Activated T-helper 1 cell treated with anti-CD3 and anti-CD28 coated beads, Interleukin-12 subunit alpha, Interleukin-12 subunit beta, Interleukin-2, Interleukin-4 antibody, amounts not matched to agents 30 ng/mL and 10 ng/mL and 1 ng/mL, durations not matched to agents 14 hours and 24 hours and 36 hours (primary cell): ENCODE data around the gene TEAD4. TPM values are rescaled to one million over a fixed set of nuclear protein-coding genes. Genes with fewer than 3 reads are reported as not detected.

Experiments used
- DNase-seq: peaks from one replicate; pipeline ENCODE4 v3.0.0; 2021; ENCODE audit warnings: low spot score
- H3K27ac Mint-ChIP-seq: one replicate; pipeline ENCODE4 v1.8.0; 2021; ENCODE audit warnings: mild to moderate bottlenecking, mixed read lengths
- H3K27me3 Mint-ChIP-seq: one replicate; pipeline ENCODE4 v1.8.0; 2022; ENCODE audit warnings: mild to moderate bottlenecking, moderate library complexity, mixed read lengths; ENCODE audit not compliant: insufficient read depth
- H3K36me3 Mint-ChIP-seq: one replicate; pipeline ENCODE4 v1.8.0; 2021; ENCODE audit warnings: low read depth, mixed read lengths
- H3K4me1 Mint-ChIP-seq: one replicate; pipeline ENCODE4 v1.8.0; 2021; ENCODE audit warnings: low read depth, mixed read lengths
- H3K4me3 Mint-ChIP-seq: one replicate; pipeline ENCODE4 v1.8.0; 2021; ENCODE audit warnings: mild to moderate bottlenecking, moderate library complexity, mixed read lengths
- H3K9me3 Mint-ChIP-seq: one replicate; pipeline ENCODE4 v1.8.0; 2021; ENCODE audit warnings: mixed read lengths
- intact Hi-C: fragments of 100-400 bp; cut with micrococcal nuclease; formaldehyde crosslinking; loops from one replicate; pipeline ENCODE4 v1.15.1; 2024
- total RNA-seq: library from RNA; stranded (reverse); gene quantifications from 2 replicates; pipeline ENCODE4 v1.2.3, GENCODE V29; 2022

Gene TEAD4
- total RNA-seq, 1 donor from 2014 or later, result 11.5 TPM

- no peaks in the 10 kb centered on the region for H3K36me3 Mint-ChIP-seq
- no peak overlapping the region for H3K4me3 Mint-ChIP-seq
- H3K27me3 Mint-ChIP-seq, result peaks cover 36% of the 10 kb centered on the region
- H3K9me3 Mint-ChIP-seq, result no peaks in the 10 kb centered on the region
- H3K4me1 Mint-ChIP-seq, result peaks cover 9% of the 10 kb centered on the region
- no peak for DNase-seq
- no peak overlapping the region for H3K27ac Mint-ChIP-seq
- intact Hi-C loops, result loop anchor here (5.0 kb wide), 1 partner anchor 87 kb away; the partner anchor contains the start of genes FOXM1 and RHNO1
These were observed 4.6 kb downstream of the TEAD4 start for GRCh38 chr12:2963760-2964292.

GRCh38 chr12:2967651-2968050 is 8.5 kb downstream of the TEAD4 start:
- H3K27me3 Mint-ChIP-seq, result peaks cover 14% of the 10 kb centered on the region
- H3K4me3 Mint-ChIP-seq, result no peak overlapping the region
- intact Hi-C loops, result no loop called here
- H3K27ac Mint-ChIP-seq, result no peak overlapping the region
- H3K36me3 Mint-ChIP-seq, result no peaks in the 10 kb centered on the region
- no peak for DNase-seq
- no peaks in the 10 kb centered on the region for H3K4me1 Mint-ChIP-seq
- no peaks in the 10 kb centered on the region for H3K9me3 Mint-ChIP-seq

- Mint-ChIP-seq H3K27me3 (peaks cover 4% of the 10 kb centered on the region), H3K27ac (no peak overlapping the region), H3K36me3 (no peaks in the 10 kb centered on the region), H3K4me1 (no peaks in the 10 kb centered on the region), H3K9me3 (no peaks in the 10 kb centered on the region), H3K4me3 (no peak overlapping the region)
- no peak for DNase-seq
- intact Hi-C loops, result no loop called here
These were observed 11.5 kb downstream of the TEAD4 start for GRCh38 chr12:2970744-2971143.

GRCh38 chr12:2973566-2973965 is 14.4 kb downstream of the TEAD4 start:
- intact Hi-C loops, result no loop called here
- H3K27ac Mint-ChIP-seq, result no peak overlapping the region

GRCh38 chr12:2974560-2974971 is 15.4 kb downstream of the TEAD4 start:
- H3K4me1 Mint-ChIP-seq, result no peaks in the 10 kb centered on the region
- intact Hi-C loops, result no loop called here
- H3K27me3 Mint-ChIP-seq, result no peaks in the 10 kb centered on the region
- no peaks in the 10 kb centered on the region for H3K36me3 Mint-ChIP-seq
- no peak overlapping the region for H3K27ac Mint-ChIP-seq
- no peak for DNase-seq
- no peak overlapping the region for H3K4me3 Mint-ChIP-seq
- no peaks in the 10 kb centered on the region for H3K9me3 Mint-ChIP-seq

More at GRCh38 chr12:2973566-2973965, 14.4 kb downstream of the TEAD4 start:
- no peaks in the 10 kb centered on the region for H3K9me3 Mint-ChIP-seq
- peaks cover 2% of the 10 kb centered on the region for H3K27me3 Mint-ChIP-seq
- no peak overlapping the region for H3K4me3 Mint-ChIP-seq
- H3K36me3 Mint-ChIP-seq, result no peaks in the 10 kb centered on the region
- no peak for DNase-seq
- no peaks in the 10 kb centered on the region for H3K4me1 Mint-ChIP-seq

GRCh38 chr12:2976581-2976996 is 17.4 kb downstream of the TEAD4 start:
- intact Hi-C loops, result no loop called here
- Mint-ChIP-seq H3K27me3 (no peaks in the 10 kb centered on the region), H3K4me3 (no peak overlapping the region), H3K36me3 (no peaks in the 10 kb centered on the region), H3K9me3 (no peaks in the 10 kb centered on the region), H3K4me1 (no peaks in the 10 kb centered on the region), H3K27ac (no peak overlapping the region)
- no peak for DNase-seq

- no peaks in the 10 kb centered on the region for H3K27me3 Mint-ChIP-seq
- intact Hi-C loops, result no loop called here
- H3K4me3 Mint-ChIP-seq, result no peak overlapping the region
- DNase-seq, result no peak
- H3K27ac Mint-ChIP-seq, result no peak overlapping the region
- H3K9me3 Mint-ChIP-seq, result no peaks in the 10 kb centered on the region
- no peaks in the 10 kb centered on the region for H3K4me1 Mint-ChIP-seq
- H3K36me3 Mint-ChIP-seq, result no peaks in the 10 kb centered on the region
These were observed 18.6 kb downstream of the TEAD4 start for GRCh38 chr12:2977776-2978175.

- Mint-ChIP-seq H3K27me3 (no peaks in the 10 kb centered on the region), H3K36me3 (no peaks in the 10 kb centered on the region), H3K4me1 (no peaks in the 10 kb centered on the region), H3K4me3 (no peak overlapping the region), H3K9me3 (no peaks in the 10 kb centered on the region), H3K27ac (no peak overlapping the region)
- no peak for DNase-seq
- intact Hi-C loops, result no loop called here
These were observed 20.6 kb downstream of the TEAD4 start for GRCh38 chr12:2979806-2980205.

GRCh38 chr12:2980630-2981029 is 21.4 kb downstream of the TEAD4 start:
- Mint-ChIP-seq H3K27me3 (no peaks in the 10 kb centered on the region), H3K4me1 (no peaks in the 10 kb centered on the region), H3K9me3 (no peaks in the 10 kb centered on the region), H3K27ac (no peak overlapping the region), H3K36me3 (no peaks in the 10 kb centered on the region), H3K4me3 (no peak overlapping the region)
- intact Hi-C loops, result no loop called here
- no peak for DNase-seq

GRCh38 chr12:2982361-2982760 is 23.2 kb downstream of the TEAD4 start:
- intact Hi-C loops, result no loop called here
- H3K27me3 Mint-ChIP-seq, result no peaks in the 10 kb centered on the region
- H3K27ac Mint-ChIP-seq, result no peak overlapping the region
- H3K9me3 Mint-ChIP-seq, result no peaks in the 10 kb centered on the region
- no peaks in the 10 kb centered on the region for H3K36me3 Mint-ChIP-seq
- no peak for DNase-seq
- H3K4me3 Mint-ChIP-seq, result no peak overlapping the region
- H3K4me1 Mint-ChIP-seq, result no peaks in the 10 kb centered on the region

GRCh38 chr12:2984249-2984648 is 25.1 kb downstream of the TEAD4 start:
- Mint-ChIP-seq H3K27me3 (peaks cover 6% of the 10 kb centered on the region), H3K27ac (no peak overlapping the region), H3K4me3 (no peak overlapping the region), H3K36me3 (no peaks in the 10 kb centered on the region), H3K4me1 (no peaks in the 10 kb centered on the region), H3K9me3 (no peaks in the 10 kb centered on the region)
- no peak for DNase-seq
- intact Hi-C loops, result no loop called here

- no peak for DNase-seq
- H3K4me3 Mint-ChIP-seq, result no peak overlapping the region
- H3K9me3 Mint-ChIP-seq, result no peaks in the 10 kb centered on the region
- H3K4me1 Mint-ChIP-seq, result no peaks in the 10 kb centered on the region
- intact Hi-C loops, result no loop called here
- no peak overlapping the region for H3K27ac Mint-ChIP-seq
- H3K36me3 Mint-ChIP-seq, result no peaks in the 10 kb centered on the region
- peaks cover 7% of the 10 kb centered on the region for H3K27me3 Mint-ChIP-seq
These were observed 25.5 kb downstream of the TEAD4 start for GRCh38 chr12:2984698-2985097.

GRCh38 chr12:2986876-2987275 is 27.7 kb downstream of the TEAD4 start:
- no peaks in the 10 kb centered on the region for H3K9me3 Mint-ChIP-seq
- H3K36me3 Mint-ChIP-seq, result no peaks in the 10 kb centered on the region
- intact Hi-C loops, result no loop called here

GRCh38 chr12:2988494-2988893 is 29.3 kb downstream of the TEAD4 start:
- no peak for DNase-seq
- Mint-ChIP-seq H3K9me3 (no peaks in the 10 kb centered on the region), H3K4me1 (no peaks in the 10 kb centered on the region), H3K27me3 (peaks cover 9% of the 10 kb centered on the region), H3K27ac (no peak overlapping the region), H3K36me3 (no peaks in the 10 kb centered on the region), H3K4me3 (no peak overlapping the region)
- intact Hi-C loops, result no loop called here

More at GRCh38 chr12:2986876-2987275, 27.7 kb downstream of the TEAD4 start:
- H3K27ac Mint-ChIP-seq, result no peak overlapping the region
- H3K27me3 Mint-ChIP-seq, result peaks cover 9% of the 10 kb centered on the region
- no peak for DNase-seq
- no peaks in the 10 kb centered on the region for H3K4me1 Mint-ChIP-seq
- no peak overlapping the region for H3K4me3 Mint-ChIP-seq
